ENCODE measurements around the gene LHX3.

The LHX3 gene

GRCh38 chr9:136248951-136249876 lies 44.3 kb upstream of the LHX3 start:
- TF ChIP-seq POLR2AphosphoS5 (IDR thresholded peaks at IDR 0.05; ENCODE audit: low read depth) (no peak), GABPA (IDR thresholded peaks at IDR 0.05; ENCODE audit: low read depth) (no peak), SPI1 (IDR thresholded peaks at IDR 0.05; ENCODE audit: borderline replicate concordance, low read depth) (no peak), REST (IDR thresholded peaks at IDR 0.05; ENCODE audit: insufficient replicate concordance, low read depth) (no peak)
- TF ChIP-seq, protein P1, sequence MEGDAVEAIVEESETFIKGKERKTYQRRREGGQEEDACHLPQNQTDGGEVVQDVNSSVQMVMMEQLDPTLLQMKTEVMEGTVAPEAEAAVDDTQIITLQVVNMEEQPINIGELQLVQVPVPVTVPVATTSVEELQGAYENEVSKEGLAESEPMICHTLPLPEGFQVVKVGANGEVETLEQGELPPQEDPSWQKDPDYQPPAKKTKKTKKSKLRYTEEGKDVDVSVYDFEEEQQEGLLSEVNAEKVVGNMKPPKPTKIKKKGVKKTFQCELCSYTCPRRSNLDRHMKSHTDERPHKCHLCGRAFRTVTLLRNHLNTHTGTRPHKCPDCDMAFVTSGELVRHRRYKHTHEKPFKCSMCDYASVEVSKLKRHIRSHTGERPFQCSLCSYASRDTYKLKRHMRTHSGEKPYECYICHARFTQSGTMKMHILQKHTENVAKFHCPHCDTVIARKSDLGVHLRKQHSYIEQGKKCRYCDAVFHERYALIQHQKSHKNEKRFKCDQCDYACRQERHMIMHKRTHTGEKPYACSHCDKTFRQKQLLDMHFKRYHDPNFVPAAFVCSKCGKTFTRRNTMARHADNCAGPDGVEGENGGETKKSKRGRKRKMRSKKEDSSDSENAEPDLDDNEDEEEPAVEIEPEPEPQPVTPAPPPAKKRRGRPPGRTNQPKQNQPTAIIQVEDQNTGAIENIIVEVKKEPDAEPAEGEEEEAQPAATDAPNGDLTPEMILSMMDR (IDR thresholded peaks at IDR 0.05; ENCODE audit: insufficient read depth, low read length), result no peak
- Histone ChIP-seq H3K27me3 (ENCODE audit: insufficient read depth, poor library complexity, severe bottlenecking) (no peaks in the 10 kb centered on the region), H3K27ac (replicated peaks) (no peak overlapping the region), H3K4me3 (replicated peaks; ENCODE audit: insufficient read depth, low read length) (no peak overlapping the region)
- no peak for DNase-seq (ENCODE audit: low read depth in 1 of 2, low spot score in 1 of 2)

GRCh38 chr9:136247947-136248637 lies 43.2 kb upstream of the LHX3 start:
- no peaks in the 10 kb centered on the region for H3K27me3 ChIP-seq (ENCODE audit: insufficient read depth, poor library complexity, severe bottlenecking)
- no peak for DNase-seq (ENCODE audit: low read depth in 1 of 2, low spot score in 1 of 2)
- TF ChIP-seq POLR2AphosphoS5 (IDR thresholded peaks at IDR 0.05; ENCODE audit: low read depth) (no peak), REST (IDR thresholded peaks at IDR 0.05; ENCODE audit: insufficient replicate concordance, low read depth) (no peak), GABPA (IDR thresholded peaks at IDR 0.05; ENCODE audit: low read depth) (no peak), SPI1 (IDR thresholded peaks at IDR 0.05; ENCODE audit: borderline replicate concordance, low read depth) (no peak)
- TF ChIP-seq, protein P1 (IDR thresholded peaks at IDR 0.05; ENCODE audit: insufficient read depth, low read length), result no peak
- no peak overlapping the region for H3K4me3 ChIP-seq (replicated peaks; ENCODE audit: insufficient read depth, low read length)
- no peak overlapping the region for H3K27ac ChIP-seq (replicated peaks)

DNA sequence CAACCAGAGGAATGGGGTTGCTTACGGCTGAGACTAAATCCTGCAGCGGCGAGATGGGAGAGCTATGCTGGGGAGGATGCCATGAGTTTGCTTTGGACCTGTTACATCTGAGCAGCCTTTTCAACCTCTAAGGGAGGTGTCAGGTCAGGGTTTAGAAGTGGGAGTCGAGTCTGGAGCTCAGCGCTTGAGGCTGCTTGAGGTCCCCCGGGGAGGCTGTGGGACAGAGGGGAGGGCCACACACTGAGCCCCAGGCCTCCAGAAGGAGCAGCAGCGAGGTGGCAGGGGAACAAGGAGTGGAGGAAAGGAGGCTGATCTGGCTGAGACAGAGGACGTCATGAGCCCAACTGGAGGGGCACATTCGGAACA lies 42.6 kb upstream of the LHX3 start:
- no peak for TF ChIP-seq POLR2AphosphoS5 (IDR thresholded peaks at IDR 0.05; ENCODE audit: low read depth)
- TF ChIP-seq GABPA (IDR thresholded peaks at IDR 0.05; ENCODE audit: low read depth), result no peak
- no peak for TF ChIP-seq SPI1 (IDR thresholded peaks at IDR 0.05; ENCODE audit: borderline replicate concordance, low read depth)
- TF ChIP-seq, protein P1 (IDR thresholded peaks at IDR 0.05; ENCODE audit: insufficient read depth, low read length), result no peak
- no peak for TF ChIP-seq REST (IDR thresholded peaks at IDR 0.05; ENCODE audit: insufficient replicate concordance, low read depth)
- Histone ChIP-seq H3K27me3 (ENCODE audit: insufficient read depth, poor library complexity, severe bottlenecking) (no peaks in the 10 kb centered on the region), H3K4me3 (replicated peaks; ENCODE audit: insufficient read depth, low read length) (no peak overlapping the region), H3K27ac (replicated peaks) (no peak overlapping the region)
- DNase-seq (ENCODE audit: low read depth in 1 of 2, low spot score in 1 of 2), result no peak
